Right lobe of liver (tissue), 6 donors: Measurements from ENCODE around the gene BAHCC1. TPM values are rescaled to one million over a fixed set of nuclear protein-coding genes. Genes with fewer than 3 reads are reported as not detected.

Experiments
- ATAC-seq, 4 donors: fragments of 200-7000 bp; cut with Tn5 transposase; one replicate each; pipeline ENCODE4 v1.9.1; 2020; ENCODE audit warnings: mild to moderate bottlenecking in 4 of 4, moderate library complexity in 4 of 4
- DNase-seq, 3 donors: peaks; one replicate each; pipeline ENCODE4 v3.0.0-alpha.2; 2020
- H3K27ac ChIP-seq, 3 donors: fragments of 200-600 bp; one replicate each; pipeline ENCODE4 v1.8.0; 2022
- H3K27me3 ChIP-seq, 2 donors: fragments of 200-600 bp; one replicate each; pipeline ENCODE4 v1.8.0; 2022
- H3K36me3 ChIP-seq, 4 donors: fragments of 200-600 bp; sonication (generic) in 1 of 4; one replicate each; pipeline versions ENCODE4 v1.5.1 to v1.8.0; 2017 to 2022; ENCODE audit warnings: control low read depth in 1 of 4
- H3K4me1 ChIP-seq, 4 donors: fragments of 200-600 bp; sonication (generic) in 1 of 4; one replicate each; pipeline versions ENCODE4 v1.5.1 to v1.8.0; 2017 to 2022; ENCODE audit warnings: control low read depth in 1 of 4
- H3K4me3 ChIP-seq, 3 donors: fragments of 200-600 bp; one replicate each; pipeline ENCODE4 v1.8.0; 2022
- H3K9me3 ChIP-seq, 4 donors: fragments of 200-600 bp; sonication (generic) in 1 of 4; one replicate each; pipeline versions ENCODE4 v1.5.1 to v1.8.0; 2017 to 2022; ENCODE audit warnings: control low read depth in 1 of 4
- CTCF ChIP-seq, 4 donors: fragments of 200-600 bp in 3 of 4; fragments of 450-650 bp in 1 of 4; IDR thresholded peaks; one replicate each; pipeline versions ENCODE4 v1.5.1 to v1.8.0; 2016 to 2022; ENCODE audit warnings: antibody characterized with exemption in 4 of 4, mild to moderate bottlenecking in 2 of 4
- POLR2A ChIP-seq: fragments of 450-650 bp; IDR thresholded peaks from one replicate; pipeline ENCODE4 v1.6.1; 2017; ENCODE audit warnings: antibody characterized with exemption, mild to moderate bottlenecking
- WGBS: methylation state at CpG from one replicate; pipeline ENCODE4 v1.1.6; 2018; ENCODE audit warnings: low coverage, low lambda C conversion rate; ENCODE audit not compliant: insufficient coverage; ENCODE audit errors: missing lambda C conversion rate; 5-methylcytosine and 5-hydroxymethylcytosine counted together
- intact Hi-C, 2 donors: fragments of 100-400 bp; cut with DNase I; formaldehyde crosslinking; loops; one replicate each; pipeline versions ENCODE4 v1.11.2 to v1.14.1; 2022
- total RNA-seq, 6 experiments: library from RNA; depleted of rRNA in 2 of 6; stranded (reverse); fragments of >200 nt in 2 of 6; fragmentation: NEBNext Ultra II Directional in 3 of 6; extraction: Animal tissue kit (Norgen Biotek cat#: 25700) in 3 of 6; gene quantifications; one replicate each; pipeline versions ENCODE4 v1.1.0 to v1.2.4, GENCODE V29; 2016 to 2023
- donor health status: DM: no; HTN: yes; CAD: no.
- donor health status: DM: no; HTN: no; CAD: no.
- donor health status: DM: no; HTN: no; CAD: no.
- donor health status: DM: no; HTN: yes; CAD: no.
- donor health status: DM: no; HTN: yes; CAD: no.

The BAHCC1 gene
- total RNA-seq, 6 experiments from 2014 or later = 2.5 to 6.4 (median 4.9) TPM

GRCh38 chr17:81403671-81404534 is 8.6 kb downstream of the BAHCC1 start:
- ATAC-seq = no peak
- TF ChIP-seq CTCF (IDR thresholded peaks at IDR 0.05) (no peak), POLR2A (no peak)
- 72% methylated on average over 17 of the region's 39 CpGs for WGBS
- DNase-seq = no peak
- Histone ChIP-seq H3K4me1 (peaks cover 0 to 18% (median 7%) of the 10 kb centered on the region in 4 donors), H3K9me3 (no peaks in the 10 kb centered on the region), H3K36me3 (no peaks in the 10 kb centered on the region), H3K27ac (peak overlapping the region in 2 of 3 donors; percentile 4 to 15), H3K27me3 (no peaks in the 10 kb centered on the region), H3K4me3 (no peak overlapping the region)
- intact Hi-C loops = loop anchor here in 1 of 2 donors (10.0 kb wide), 1 partner anchor 71 kb away; no protein-coding TSS in a partner anchor

- Histone ChIP-seq H3K4me1 (peaks cover 0 to 18% (median 7%) of the 10 kb centered on the region in 4 donors), H3K9me3 (no peaks in the 10 kb centered on the region), H3K27me3 (no peaks in the 10 kb centered on the region), H3K36me3 (no peaks in the 10 kb centered on the region), H3K4me3 (no peak overlapping the region), H3K27ac (peak overlapping the region in 1 of 3 donors; percentile 4)
- ATAC-seq (no peak), DNase-seq (no peak)
- WGBS = 72% methylated on average over 10 of the region's 11 CpGs
- TF ChIP-seq POLR2A (no peak), CTCF (IDR thresholded peaks at IDR 0.05) (no peak)
- intact Hi-C loops = loop anchor here in 1 of 2 donors (10.0 kb wide), 1 partner anchor 70 kb away; no protein-coding TSS in a partner anchor
Observed at GRCh38 chr17:81404558-81405165, 9.4 kb downstream of the BAHCC1 start.

GRCh38 chr17:81405411-81405872 is 10.2 kb downstream of the BAHCC1 start:
- H3K9me3 ChIP-seq = no peaks in the 10 kb centered on the region
- peaks cover 0 to 16% (median 7%) of the 10 kb centered on the region in 4 donors for H3K4me1 ChIP-seq
- no peak overlapping the region for H3K4me3 ChIP-seq
- DNase-seq (no peak), ATAC-seq (peak in 1 of 4 donors; percentile 19)
- TF ChIP-seq CTCF (IDR thresholded peaks at IDR 0.05) (no peak), POLR2A (no peak)
- intact Hi-C loops = loop anchor here in 1 of 2 donors (10.0 kb wide), 1 partner anchor 69 kb away; no protein-coding TSS in a partner anchor
- H3K27me3 ChIP-seq = no peaks in the 10 kb centered on the region
- H3K36me3 ChIP-seq = no peaks in the 10 kb centered on the region
- whole genome bisulfite sequencing = 71% methylated on average over 6 of the region's 7 CpGs
- peak overlapping the region in 1 of 3 donors; percentile 4 for H3K27ac ChIP-seq

- intact Hi-C loops = loop anchor here in 1 of 2 donors (10.0 kb wide), 1 partner anchor 68 kb away; no protein-coding TSS in a partner anchor
- peaks cover 0 to 7% (median 3%) of the 10 kb centered on the region in 4 donors for H3K4me1 ChIP-seq
- H3K4me3 ChIP-seq = no peak overlapping the region
- H3K36me3 ChIP-seq = no peaks in the 10 kb centered on the region
- H3K27ac ChIP-seq = no peak overlapping the region
- no peaks in the 10 kb centered on the region for H3K27me3 ChIP-seq
- DNase-seq (no peak), ATAC-seq (no peak)
- H3K9me3 ChIP-seq = no peaks in the 10 kb centered on the region
- TF ChIP-seq CTCF (IDR thresholded peaks at IDR 0.05) (no peak), POLR2A (no peak)
- 75% methylated on average over 9 of the region's 42 CpGs for WGBS
Observed at GRCh38 chr17:81406117-81406953, 11.1 kb downstream of the BAHCC1 start.
